ENCODE data around the gene ARHGAP8. TPM values are rescaled to one million over a fixed set of nuclear protein-coding genes. Genes with fewer than 3 reads are reported as not detected.

The ARHGAP8 gene
- polyA plus RNA-seq, 1 donor from 2014 or later: 3.0 TPM

GRCh38 chr22:44707752-44708151, 44.6 kb upstream of the ARHGAP8 start:
- TF ChIP-seq POLR2AphosphoS5 (IDR thresholded peaks at IDR 0.05) (no peak), CTCF (IDR thresholded peaks at IDR 0.05; ENCODE audit: poor library complexity, severe bottlenecking) (no peak)
- TF ChIP-seq, protein P1, sequence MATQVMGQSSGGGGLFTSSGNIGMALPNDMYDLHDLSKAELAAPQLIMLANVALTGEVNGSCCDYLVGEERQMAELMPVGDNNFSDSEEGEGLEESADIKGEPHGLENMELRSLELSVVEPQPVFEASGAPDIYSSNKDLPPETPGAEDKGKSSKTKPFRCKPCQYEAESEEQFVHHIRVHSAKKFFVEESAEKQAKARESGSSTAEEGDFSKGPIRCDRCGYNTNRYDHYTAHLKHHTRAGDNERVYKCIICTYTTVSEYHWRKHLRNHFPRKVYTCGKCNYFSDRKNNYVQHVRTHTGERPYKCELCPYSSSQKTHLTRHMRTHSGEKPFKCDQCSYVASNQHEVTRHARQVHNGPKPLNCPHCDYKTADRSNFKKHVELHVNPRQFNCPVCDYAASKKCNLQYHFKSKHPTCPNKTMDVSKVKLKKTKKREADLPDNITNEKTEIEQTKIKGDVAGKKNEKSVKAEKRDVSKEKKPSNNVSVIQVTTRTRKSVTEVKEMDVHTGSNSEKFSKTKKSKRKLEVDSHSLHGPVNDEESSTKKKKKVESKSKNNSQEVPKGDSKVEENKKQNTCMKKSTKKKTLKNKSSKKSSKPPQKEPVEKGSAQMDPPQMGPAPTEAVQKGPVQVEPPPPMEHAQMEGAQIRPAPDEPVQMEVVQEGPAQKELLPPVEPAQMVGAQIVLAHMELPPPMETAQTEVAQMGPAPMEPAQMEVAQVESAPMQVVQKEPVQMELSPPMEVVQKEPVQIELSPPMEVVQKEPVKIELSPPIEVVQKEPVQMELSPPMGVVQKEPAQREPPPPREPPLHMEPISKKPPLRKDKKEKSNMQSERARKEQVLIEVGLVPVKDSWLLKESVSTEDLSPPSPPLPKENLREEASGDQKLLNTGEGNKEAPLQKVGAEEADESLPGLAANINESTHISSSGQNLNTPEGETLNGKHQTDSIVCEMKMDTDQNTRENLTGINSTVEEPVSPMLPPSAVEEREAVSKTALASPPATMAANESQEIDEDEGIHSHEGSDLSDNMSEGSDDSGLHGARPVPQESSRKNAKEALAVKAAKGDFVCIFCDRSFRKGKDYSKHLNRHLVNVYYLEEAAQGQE (IDR thresholded peaks at IDR 0.05; ENCODE audit: borderline replicate concordance): no peak
- H3K79me2 ChIP-seq (replicated peaks; ENCODE audit: insufficient read depth, low read length): no peaks in the 10 kb centered on the region
- H3K9ac ChIP-seq (ENCODE audit: low read length): no peak overlapping the region

DNA sequence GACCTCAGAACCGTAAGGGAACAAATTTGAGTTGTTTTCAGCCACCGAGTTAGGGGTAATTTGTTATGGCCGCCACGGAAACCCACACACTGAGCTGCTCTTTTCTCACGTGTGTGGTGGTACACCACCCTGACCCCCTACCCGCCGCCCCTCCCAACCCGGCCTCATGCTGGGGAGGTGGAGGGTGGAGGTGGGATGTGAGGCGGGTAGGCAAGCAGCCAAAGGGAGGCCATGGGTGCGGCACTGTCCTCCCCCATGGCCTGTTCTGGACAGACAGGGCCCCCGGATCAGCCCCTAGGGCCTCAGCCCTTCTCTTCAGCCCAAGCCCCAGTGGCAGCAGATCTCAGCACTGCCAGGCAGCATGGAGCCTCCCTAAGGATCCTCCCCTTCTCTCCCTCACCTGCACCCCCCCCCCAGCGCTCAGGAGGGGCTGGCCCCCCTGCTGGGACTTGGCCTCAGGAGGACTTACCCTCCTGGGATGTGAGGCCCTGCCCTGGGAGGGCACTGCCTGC, 42.4 kb upstream of the ARHGAP8 start:
- H3K79me2 ChIP-seq (replicated peaks; ENCODE audit: insufficient read depth, low read length): no peaks in the 10 kb centered on the region

More at GRCh38 chr22:44707752-44708151, 44.6 kb upstream of the ARHGAP8 start:
- Histone ChIP-seq H2AFZ (ENCODE audit: low read depth, low read length) (no peak overlapping the region), H3K27me3 (ENCODE audit: insufficient read depth, low read depth, low read length) (peaks cover 10% of the 10 kb centered on the region), H3K36me3 (ENCODE audit: insufficient read depth, low read length) (no peaks in the 10 kb centered on the region), H3K27ac (ENCODE audit: low read length) (no peak overlapping the region), H3K4me2 (ENCODE audit: low read length) (no peak overlapping the region), H4K20me1 (ENCODE audit: insufficient read depth) (no peaks in the 10 kb centered on the region), H3F3A (ENCODE audit: insufficient read depth, low read length, poor library complexity, severe bottlenecking) (no peaks in the 10 kb centered on the region), H3K9me2 (ENCODE audit: insufficient read depth, low read length) (no peaks in the 10 kb centered on the region), H3K9me3 (ENCODE audit: low read length) (no peaks in the 10 kb centered on the region), H3K4me3 (ENCODE audit: low read length) (no peak overlapping the region)

GRCh38 chr22:44710474-44711240, 41.7 kb upstream of the ARHGAP8 start:
- Histone ChIP-seq H2AFZ (ENCODE audit: low read depth, low read length) (no peak overlapping the region), H3K27me3 (ENCODE audit: insufficient read depth, low read depth, low read length) (no peaks in the 10 kb centered on the region), H3K9ac (ENCODE audit: low read length) (no peak overlapping the region), H4K20me1 (ENCODE audit: insufficient read depth) (no peaks in the 10 kb centered on the region), H3K4me3 (ENCODE audit: low read length) (no peak overlapping the region), H3K27ac (ENCODE audit: low read length) (no peak overlapping the region), H3K4me2 (ENCODE audit: low read length) (no peak overlapping the region), H3F3A (ENCODE audit: insufficient read depth, low read length, poor library complexity, severe bottlenecking) (no peaks in the 10 kb centered on the region), H3K79me2 (replicated peaks; ENCODE audit: insufficient read depth, low read length) (no peaks in the 10 kb centered on the region), H3K9me2 (ENCODE audit: insufficient read depth, low read length) (no peaks in the 10 kb centered on the region), H3K36me3 (ENCODE audit: insufficient read depth, low read length) (no peaks in the 10 kb centered on the region), H3K9me3 (ENCODE audit: low read length) (no peaks in the 10 kb centered on the region)
- TF ChIP-seq TAF1 (IDR thresholded peaks at IDR 0.05; ENCODE audit: low read depth) (no peak), SMC3 (conservative IDR thresholded peaks at IDR 0.05; ENCODE audit: poor library complexity) (no peak), EP300 (conservative IDR thresholded peaks at IDR 0.05; ENCODE audit: poor library complexity, severe bottlenecking) (no peak), RAD21 (conservative IDR thresholded peaks at IDR 0.05) (no peak), CTCF (IDR thresholded peaks at IDR 0.05; ENCODE audit: poor library complexity, severe bottlenecking) (no peak), EZH2 (IDR thresholded peaks at IDR 0.05; ENCODE audit: borderline replicate concordance, insufficient read depth, low read length, poor library complexity, severe bottlenecking) (no peak), MXI1 (conservative IDR thresholded peaks at IDR 0.05; ENCODE audit: poor library complexity, severe bottlenecking) (no peak), POLR2AphosphoS5 (IDR thresholded peaks at IDR 0.05) (no peak)
- TF ChIP-seq, protein P1 (IDR thresholded peaks at IDR 0.05; ENCODE audit: borderline replicate concordance): no peak

More for the DNA sequence above, 42.4 kb upstream of the ARHGAP8 start:
- Histone ChIP-seq H3K9me3 (ENCODE audit: low read length) (no peaks in the 10 kb centered on the region), H3K4me2 (ENCODE audit: low read length) (no peak overlapping the region), H4K20me1 (ENCODE audit: insufficient read depth) (no peaks in the 10 kb centered on the region), H3K27ac (ENCODE audit: low read length) (no peak overlapping the region), H3K36me3 (ENCODE audit: insufficient read depth, low read length) (no peaks in the 10 kb centered on the region), H3K9ac (ENCODE audit: low read length) (no peak overlapping the region), H3F3A (ENCODE audit: insufficient read depth, low read length, poor library complexity, severe bottlenecking) (no peaks in the 10 kb centered on the region), H2AFZ (ENCODE audit: low read depth, low read length) (no peak overlapping the region), H3K9me2 (ENCODE audit: insufficient read depth, low read length) (no peaks in the 10 kb centered on the region), H3K4me3 (ENCODE audit: low read length) (no peak overlapping the region), H3K27me3 (ENCODE audit: insufficient read depth, low read depth, low read length) (no peaks in the 10 kb centered on the region)
- TF ChIP-seq MXI1 (conservative IDR thresholded peaks at IDR 0.05; ENCODE audit: poor library complexity, severe bottlenecking): no peak
- TF ChIP-seq POLR2AphosphoS5 (IDR thresholded peaks at IDR 0.05): no peak

Data from neural cell (in vitro differentiated cells).